Right lobe of liver (tissue), 6 donors: ENCODE measurements around the gene C6orf62. TPM values are rescaled to one million over a fixed set of nuclear protein-coding genes. Genes with fewer than 3 reads are reported as not detected.
"Not testable (repeated sequence)": the region's sequence is repeated elsewhere in the genome, so short reads cannot be mapped to it uniquely, and the experiment has no call there.

Experiments
- ATAC-seq, 4 donors: fragments of 200-7000 bp; cut with Tn5 transposase; one replicate each; pipeline ENCODE4 v1.9.1; 2020; ENCODE audit warnings: mild to moderate bottlenecking in 4 of 4, moderate library complexity in 4 of 4
- DNase-seq, 3 donors: peaks; one replicate each; pipeline ENCODE4 v3.0.0-alpha.2; 2020
- H3K27ac ChIP-seq, 3 donors: fragments of 200-600 bp; one replicate each; pipeline ENCODE4 v1.8.0; 2022
- H3K27me3 ChIP-seq, 2 donors: fragments of 200-600 bp; one replicate each; pipeline ENCODE4 v1.8.0; 2022
- H3K36me3 ChIP-seq, 4 donors: fragments of 200-600 bp; sonication (generic) in 1 of 4; one replicate each; pipeline versions ENCODE4 v1.5.1 to v1.8.0; 2017 to 2022; ENCODE audit warnings: control low read depth in 1 of 4
- H3K4me1 ChIP-seq, 4 donors: fragments of 200-600 bp; sonication (generic) in 1 of 4; one replicate each; pipeline versions ENCODE4 v1.5.1 to v1.8.0; 2017 to 2022; ENCODE audit warnings: control low read depth in 1 of 4
- H3K4me3 ChIP-seq, 3 donors: fragments of 200-600 bp; one replicate each; pipeline ENCODE4 v1.8.0; 2022
- H3K9me3 ChIP-seq, 4 donors: fragments of 200-600 bp; sonication (generic) in 1 of 4; one replicate each; pipeline versions ENCODE4 v1.5.1 to v1.8.0; 2017 to 2022; ENCODE audit warnings: control low read depth in 1 of 4
- CTCF ChIP-seq, 4 donors: fragments of 200-600 bp in 3 of 4; fragments of 450-650 bp in 1 of 4; IDR thresholded peaks; one replicate each; pipeline versions ENCODE4 v1.5.1 to v1.8.0; 2016 to 2022; ENCODE audit warnings: antibody characterized with exemption in 4 of 4, mild to moderate bottlenecking in 2 of 4
- POLR2A ChIP-seq: fragments of 450-650 bp; IDR thresholded peaks from one replicate; pipeline ENCODE4 v1.6.1; 2017; ENCODE audit warnings: antibody characterized with exemption, mild to moderate bottlenecking
- WGBS: methylation state at CpG from one replicate; pipeline ENCODE4 v1.1.6; 2018; ENCODE audit warnings: low coverage, low lambda C conversion rate; ENCODE audit not compliant: insufficient coverage; ENCODE audit errors: missing lambda C conversion rate; 5-methylcytosine and 5-hydroxymethylcytosine counted together
- intact Hi-C, 2 donors: fragments of 100-400 bp; cut with DNase I; formaldehyde crosslinking; loops; one replicate each; pipeline versions ENCODE4 v1.11.2 to v1.14.1; 2022
- total RNA-seq, 6 experiments: library from RNA; depleted of rRNA in 2 of 6; stranded (reverse); fragments of >200 nt in 2 of 6; fragmentation: NEBNext Ultra II Directional in 3 of 6; extraction: Animal tissue kit (Norgen Biotek cat#: 25700) in 3 of 6; gene quantifications; one replicate each; pipeline versions ENCODE4 v1.1.0 to v1.2.4, GENCODE V29; 2016 to 2023
- donor health status: DM: no; HTN: yes; CAD: no.
- donor health status: DM: no; HTN: no; CAD: no.
- donor health status: DM: no; HTN: no; CAD: no.
- donor health status: DM: no; HTN: yes; CAD: no.
- donor health status: DM: no; HTN: yes; CAD: no.

The C6orf62 gene
- total RNA-seq, 6 experiments from 2014 or later = 31.1 to 58.3 (median 48.7) TPM

DNA sequence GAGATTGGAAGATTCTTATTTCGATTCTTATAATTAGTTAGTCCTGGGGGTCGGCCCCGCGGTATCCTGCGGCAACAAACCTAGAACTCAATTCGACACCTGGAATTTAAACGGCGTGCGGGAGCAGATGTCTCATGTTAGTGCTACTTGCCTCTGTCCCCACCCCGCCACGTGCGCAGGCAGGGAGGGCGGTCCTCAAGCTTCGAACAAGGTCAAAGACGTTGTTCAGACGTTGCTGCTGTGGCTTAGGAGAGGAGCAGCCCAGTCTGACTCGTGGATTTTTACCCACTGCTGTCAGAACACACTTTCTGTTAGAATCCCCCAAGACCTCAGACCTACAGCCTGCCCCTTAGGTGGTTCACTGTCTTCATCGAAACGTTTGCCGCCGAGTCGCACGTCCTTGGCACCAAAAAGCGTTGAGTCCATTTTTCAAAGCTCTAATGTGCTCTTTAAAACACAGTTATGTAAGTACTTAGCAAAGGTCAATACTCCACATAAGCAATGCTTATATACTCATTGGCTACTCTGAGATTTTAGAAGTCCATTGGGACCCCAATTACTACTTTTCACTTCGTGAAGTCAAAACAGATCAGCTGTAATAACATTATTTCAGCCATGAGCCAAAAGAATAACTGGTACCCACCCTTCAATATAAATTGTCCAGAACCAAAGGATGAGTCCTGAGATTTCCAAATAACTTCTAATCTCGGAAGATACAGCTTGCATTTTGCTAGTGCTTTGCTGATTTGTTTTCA is 2.7 kb upstream of the C6orf62 start:
- Histone ChIP-seq H3K36me3 (no peaks in the 10 kb centered on the region), H3K9me3 (no peaks in the 10 kb centered on the region), H3K27ac (peak overlapping the region; percentile 93 to 99 (median 99)), H3K27me3 (no peaks in the 10 kb centered on the region), H3K4me1 (peaks cover 0 to 20% (median 7%) of the 10 kb centered on the region in 4 donors), H3K4me3 (peak overlapping the region; percentile 47 to 73 (median 68))
- TF ChIP-seq CTCF (IDR thresholded peaks at IDR 0.05) (no peak), POLR2A (peak; percentile 94)
- WGBS = 2% methylated on average over 17 of the region's 26 CpGs
- DNase-seq = peak; percentile 87 to 94 (median 93)
- intact Hi-C loops = no loop called here
- peak; percentile 61 to 80 (median 70) for ATAC-seq

DNA sequence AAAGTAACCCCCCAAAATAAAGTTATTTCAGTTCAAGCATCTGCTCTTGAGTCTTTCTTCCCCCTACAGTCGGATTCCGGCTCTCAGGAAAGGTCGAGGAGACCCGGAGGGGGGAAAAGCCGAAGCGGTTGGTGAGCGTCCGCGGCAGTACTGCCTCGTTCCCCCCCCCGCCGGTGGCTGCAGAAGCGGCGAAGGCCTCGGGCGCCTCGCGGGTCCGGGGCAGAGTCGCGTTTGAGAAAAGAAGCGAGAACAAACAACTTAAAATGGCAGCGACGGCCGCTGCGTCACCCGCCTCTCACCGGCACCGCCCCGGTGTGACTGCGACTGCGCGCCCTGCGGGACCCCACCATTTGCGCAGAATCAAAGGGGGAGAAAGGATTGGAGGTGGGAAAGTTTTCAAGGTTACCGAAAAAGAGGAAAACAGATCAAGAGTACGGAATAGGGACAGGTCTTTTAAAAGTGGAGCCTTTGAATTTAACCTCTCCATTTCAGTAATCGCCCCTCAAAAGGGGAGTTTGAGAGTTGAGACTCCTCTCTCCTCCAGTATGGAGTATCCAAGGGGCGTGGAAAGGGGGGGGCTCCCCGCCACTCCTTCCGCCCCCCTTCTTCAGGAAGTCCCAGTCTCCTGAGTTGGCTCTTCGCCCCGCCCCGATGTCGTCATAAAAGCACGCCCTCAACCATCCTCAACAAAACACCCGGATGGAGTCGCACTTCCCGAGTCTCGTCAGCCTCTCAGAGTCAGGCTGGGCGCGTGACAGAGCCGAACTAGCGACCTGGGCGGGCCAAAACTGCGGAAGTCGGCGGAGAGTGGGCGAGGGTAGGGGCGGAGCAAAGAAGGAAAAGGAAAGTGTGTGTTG is 1.9 kb upstream of the C6orf62 start:
- Histone ChIP-seq H3K4me3 (peak overlapping the region; percentile 76 to 96 (median 96)), H3K27me3 (no peaks in the 10 kb centered on the region), H3K4me1 (peaks cover 0 to 26% (median 10%) of the 10 kb centered on the region in 4 donors), H3K36me3 (peaks cover 0 to 7% (median 1%) of the 10 kb centered on the region in 4 donors), H3K27ac (peak overlapping the region; percentile 93 to 99 (median 99)), H3K9me3 (no peaks in the 10 kb centered on the region)
- WGBS = under 1% methylated on average over 50 of the region's 60 CpGs
- ATAC-seq (peak; percentile 89 to 96 (median 90)), DNase-seq (peak; percentile 100)
- TF ChIP-seq POLR2A = peak; percentile 100
- TF ChIP-seq CTCF (IDR thresholded peaks at IDR 0.05) = no peak
- intact Hi-C loops = no loop called here

DNA sequence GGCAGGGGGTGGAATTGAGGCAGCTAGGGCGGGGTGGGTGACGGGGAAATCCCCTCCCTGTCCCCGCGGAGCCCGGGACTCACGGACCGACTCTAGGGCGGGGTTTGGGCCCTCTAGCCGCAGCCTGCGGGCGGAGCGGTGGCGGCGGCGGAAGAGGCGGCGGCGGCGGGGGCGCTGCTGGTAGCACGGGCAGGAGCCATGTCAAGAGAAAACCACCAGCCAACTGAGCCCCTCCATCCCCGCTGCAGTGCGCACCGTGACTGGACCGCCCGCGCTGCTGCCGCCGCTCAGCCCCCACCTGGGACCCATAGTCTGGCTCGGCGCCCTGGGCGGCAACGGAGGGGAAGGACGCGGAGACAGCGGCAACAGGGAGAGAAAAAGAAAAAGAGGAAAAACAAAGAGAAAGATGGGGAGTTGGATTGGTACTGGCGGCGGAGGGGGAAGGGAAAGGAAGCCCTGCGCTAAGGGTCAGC is 1.2 kb upstream of the C6orf62 start:
- peak overlapping the region; percentile 93 to 99 (median 99) for H3K27ac ChIP-seq
- H3K4me3 ChIP-seq = peak overlapping the region; percentile 76 to 96 (median 96)
- no peaks in the 10 kb centered on the region for H3K27me3 ChIP-seq
- under 1% methylated on average over 27 of the region's 39 CpGs for WGBS
- peaks cover 0 to 26% (median 10%) of the 10 kb centered on the region in 4 donors for H3K4me1 ChIP-seq
- DNase-seq (peak; percentile 66 to 73 (median 67)), ATAC-seq (peak; percentile 5 to 53 (median 24))
- no peaks in the 10 kb centered on the region for H3K9me3 ChIP-seq
- intact Hi-C loops = no loop called here
- TF ChIP-seq POLR2A = no peak
- peaks cover 0 to 14% (median 6%) of the 10 kb centered on the region in 4 donors for H3K36me3 ChIP-seq

GRCh38 chr6:24718449-24719124 is 367 bp downstream of the C6orf62 start:
- H3K9me3 ChIP-seq = no peaks in the 10 kb centered on the region
- peaks cover 0 to 30% (median 16%) of the 10 kb centered on the region in 4 donors for H3K36me3 ChIP-seq
- no peak for ATAC-seq
- TF ChIP-seq CTCF (IDR thresholded peaks at IDR 0.05) (no peak), POLR2A (no peak)
- 2% methylated on average over 8 of the region's 8 CpGs for WGBS
- peak overlapping the region; percentile 76 to 96 (median 96) for H3K4me3 ChIP-seq
- intact Hi-C loops = loop anchor here in 1 of 2 donors (10.0 kb wide), 1 partner anchor 46 kb away; no protein-coding TSS in a partner anchor
- no peak for DNase-seq
- peak overlapping the region; percentile 93 to 99 (median 99) for H3K27ac ChIP-seq
- no peaks in the 10 kb centered on the region for H3K27me3 ChIP-seq
- H3K4me1 ChIP-seq = peaks cover 0 to 41% (median 14%) of the 10 kb centered on the region in 4 donors

DNA sequence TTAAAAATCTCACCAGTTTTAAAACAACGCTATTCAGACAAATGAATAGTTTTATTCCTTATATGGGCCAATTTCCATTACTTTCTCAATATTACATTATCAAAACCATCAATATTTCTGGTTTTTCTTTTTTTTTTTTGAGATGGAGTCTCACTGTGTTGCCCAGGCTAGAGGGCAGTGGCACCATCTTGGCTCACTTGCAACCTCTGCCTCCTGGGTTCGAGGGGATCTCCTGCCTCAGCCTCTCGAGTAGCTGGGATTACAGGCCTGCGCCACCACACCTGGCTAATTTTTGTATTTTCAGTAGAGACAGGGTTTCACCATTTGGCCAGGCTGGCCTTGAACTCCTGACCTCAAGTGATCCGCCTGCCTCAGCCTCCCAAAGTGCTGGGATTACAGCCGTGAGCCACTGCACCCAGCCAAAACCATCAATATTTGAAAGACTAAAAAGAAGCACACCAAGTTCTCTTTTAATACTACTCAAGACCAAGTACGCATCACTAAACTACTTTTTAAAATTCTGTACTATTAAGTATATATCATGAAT is 2.3 kb downstream of the C6orf62 start:
- DNase-seq, ATAC-seq, H3K9me3 ChIP-seq, H3K27ac ChIP-seq, H3K27me3 ChIP-seq: not testable (repeated sequence)
- Histone ChIP-seq H3K36me3 (peaks cover 0 to 49% (median 29%) of the 10 kb centered on the region in 4 donors), H3K4me3 (peak overlapping the region; percentile 76 to 96 (median 96)), H3K4me1 (peaks cover 0 to 49% (median 14%) of the 10 kb centered on the region in 4 donors)
- 71% methylated on average over 7 of the region's 7 CpGs for WGBS
- intact Hi-C loops = loop anchor here in 1 of 2 donors (10.0 kb wide), 1 partner anchor 48 kb away; no protein-coding TSS in a partner anchor
